Hematopoietic multipotent progenitor cell treated with erythropoietin and hydrocortisone succinate and interleukin-3 and kit ligand, for 15 days (in vitro differentiated cells): ENCODE results near the gene PFKL.

Experiments
- DNase-seq: peaks from one replicate; pipeline ENCODE4 v3.0.0-alpha.2; 2015; ENCODE audit warnings: low spot score

Gene PFKL

GRCh38 chr21:44314128-44314527, 14.3 kb downstream of the PFKL start:
- no peak for DNase-seq

GRCh38 chr21:44314561-44314960, 14.7 kb downstream of the PFKL start:
- DNase-seq, result no peak

GRCh38 chr21:44315691-44316203, 15.9 kb downstream of the PFKL start:
- DNase-seq, result no peak

GRCh38 chr21:44316277-44316900, 16.5 kb downstream of the PFKL start:
- DNase-seq, result no peak

GRCh38 chr21:44317241-44317782, 17.5 kb downstream of the PFKL start:
- DNase-seq, result no peak

GRCh38 chr21:44317871-44318270, 18.0 kb downstream of the PFKL start:
- no peak for DNase-seq

GRCh38 chr21:44318489-44319285, 18.8 kb downstream of the PFKL start:
- DNase-seq, result no peak

- DNase-seq, result no peak
These were observed 19.7 kb downstream of the PFKL start for GRCh38 chr21:44319407-44320065.

- no peak for DNase-seq
These were observed 21.0 kb downstream of the PFKL start for GRCh38 chr21:44320847-44321246.

- DNase-seq, result no peak
These were observed 22.1 kb downstream of the PFKL start for GRCh38 chr21:44321846-44322450.

GRCh38 chr21:44322621-44323325, 22.9 kb downstream of the PFKL start:
- DNase-seq, result no peak

GRCh38 chr21:44323591-44323990, 23.7 kb downstream of the PFKL start:
- no peak for DNase-seq

- no peak for DNase-seq
These were observed 24.4 kb downstream of the PFKL start for GRCh38 chr21:44324106-44324853.

- no peak for DNase-seq
These were observed 24.9 kb downstream of the PFKL start for GRCh38 chr21:44324854-44325107.

- DNase-seq, result no peak
These were observed 25.8 kb downstream of the PFKL start for GRCh38 chr21:44325386-44326271.

- DNase-seq, result no peak
These were observed 26.4 kb downstream of the PFKL start for GRCh38 chr21:44326272-44326647.

GRCh38 chr21:44326716-44327602, 27.1 kb downstream of the PFKL start:
- no peak for DNase-seq

GRCh38 chr21:44327603-44327974, 27.7 kb downstream of the PFKL start:
- DNase-seq, result no peak

GRCh38 chr21:44328242-44328895, 28.5 kb downstream of the PFKL start:
- DNase-seq, result no peak
